OCI-LY7 (cell line): ENCODE data around the gene ESYT2. TPM values are rescaled to one million over a fixed set of nuclear protein-coding genes. Genes with fewer than 3 reads are reported as not detected.

Source experiments
- BruUV-seq: library from RNA; stranded (reverse); fragments of 400-500 nt; replicated peaks from 2 replicates; lab custom pipeline; 2021; lab: Mats Ljungman, UMichigan
- CTCF ChIA-PET: fragments of 300-600 bp; sonication (Branson Sonifier 250); formaldehyde crosslinking; loops from one replicate; lab custom pipeline; 2022; ENCODE audit warnings: antibody characterized with exemption; ENCODE audit not compliant: unreplicated experiment; lab: Charles Lee
- POLR2A ChIA-PET: fragments of 300-600 bp; sonication (Branson Sonifier 250); formaldehyde crosslinking; loops from one replicate; lab custom pipeline; 2022; ENCODE audit warnings: antibody characterized with exemption; lab: Charles Lee
- DNase-seq: peaks from one replicate; pipeline ENCODE4 v3.0.0-alpha.2; 2015; ENCODE audit warnings: low spot score
- H2AFZ ChIP-seq: fragments of 200-600 bp; sonication (generic), shearing (Covaris generic); 2 replicates; pipeline ENCODE4 v1.6.1; 2014; ENCODE audit warnings: mild to moderate bottlenecking, antibody characterized with exemption, low read length, moderate library complexity
- H3K27ac ChIP-seq: fragments of 200-600 bp; sonication (generic); 2 replicates; pipeline ENCODE4 v1.5.1; 2014; ENCODE audit warnings: mixed run types, low read depth, mild to moderate bottlenecking, moderate library complexity, low read length, inconsistent platforms; ENCODE audit not compliant: poor library complexity, severe bottlenecking
- H3K36me3 ChIP-seq: fragments of 200-600 bp; sonication (generic); 2 replicates; pipeline ENCODE4 v1.6.1; 2014; ENCODE audit warnings: mild to moderate bottlenecking, antibody characterized with exemption, low read length, moderate library complexity, mixed read lengths; ENCODE audit not compliant: insufficient read depth
- H3K4me1 ChIP-seq: fragments of 200-600 bp; sonication (generic); 2 replicates; pipeline ENCODE4 v1.5.1; 2014; ENCODE audit warnings: mild to moderate bottlenecking, low read length; ENCODE audit not compliant: insufficient read depth, poor library complexity, severe bottlenecking
- H3K4me2 ChIP-seq: fragments of 200-600 bp; sonication (generic); 2 replicates; pipeline ENCODE4 v1.6.1; 2014; ENCODE audit warnings: mild to moderate bottlenecking, low read length
- H3K4me3 ChIP-seq: fragments of 200-600 bp; sonication (generic); 2 replicates; pipeline ENCODE4 v1.5.1; 2014; ENCODE audit warnings: mild to moderate bottlenecking, low read depth, low read length; ENCODE audit not compliant: poor library complexity, severe bottlenecking
- H3K79me2 ChIP-seq: fragments of 200-600 bp; sonication (generic); 2 replicates; pipeline ENCODE4 v1.6.1; 2016; ENCODE audit warnings: low read depth, mild to moderate bottlenecking, low read length, moderate library complexity, mixed read lengths; ENCODE audit not compliant: insufficient read depth
- H3K9me2 ChIP-seq: fragments of 200-600 bp; sonication (generic); 2 replicates; pipeline ENCODE4 v1.6.1; 2016; ENCODE audit warnings: mild to moderate bottlenecking, low read length, mixed read lengths; ENCODE audit not compliant: insufficient read depth
- H3K9me3 ChIP-seq: fragments of 200-600 bp; sonication (generic); 2 replicates; pipeline ENCODE4 v1.6.1; 2014; ENCODE audit warnings: mild to moderate bottlenecking, mixed run types, low read length, mixed read lengths
- H4K20me1 ChIP-seq: fragments of 200-600 bp; sonication (generic); 2 replicates; pipeline ENCODE4 v1.6.1; 2014; ENCODE audit warnings: mild to moderate bottlenecking, antibody characterized with exemption, low read length, moderate library complexity, mixed read lengths; ENCODE audit not compliant: insufficient read depth
- CTCF ChIP-seq: fragments of 200-600 bp; sonication (generic); conservative IDR thresholded peaks from 2 replicates; pipeline ENCODE4 v1.5.1; 2014; ENCODE audit warnings: mild to moderate bottlenecking, antibody characterized with exemption, low read length, moderate library complexity, mixed read lengths
- EZH2phosphoT487 ChIP-seq: fragments of 200-600 bp; sonication (generic); IDR thresholded peaks from 2 replicates; pipeline ENCODE4 v1.6.1; 2018; ENCODE audit warnings: low read depth, borderline replicate concordance, mild to moderate bottlenecking, mixed run types, antibody characterized with exemption, low read length, moderate library complexity, mixed read lengths
- intact Hi-C: fragments of 100-400 bp; cut with micrococcal nuclease; formaldehyde crosslinking; loops from one replicate; pipeline ENCODE4 v1.10.0; 2022; ENCODE audit not compliant: unreplicated experiment
- total RNA-seq, 2 experiments: library from RNA; depleted of rRNA in 1 of 2; stranded (reverse); fragments of >200 nt in 1 of 2; shearing (Covaris generic) in 1 of 2; gene quantifications; 2 replicates each; pipeline ENCODE4 v1.2.3, GENCODE V29; 2014 to 2022

ESYT2 gene
- total RNA-seq, 2 experiments from 2014 or later: 24.2 to 33.7 TPM

- Histone ChIP-seq H4K20me1 (no peaks in the 10 kb centered on the region), H3K79me2 (peaks cover 4% of the 10 kb centered on the region; the same call in 1 of the 2 replicates), H3K27ac (no peak overlapping the region), H3K9me3 (no peaks in the 10 kb centered on the region), H3K9me2 (no peaks in the 10 kb centered on the region), H3K4me1 (peaks cover 15% of the 10 kb centered on the region), H3K4me2 (no peak overlapping the region), H3K4me3 (no peak overlapping the region), H3K36me3 (no peaks in the 10 kb centered on the region), H2AFZ (no peak overlapping the region)
- TF ChIP-seq CTCF (no peak), EZH2phosphoT487 (no peak)
- ChIA-PET POLR2A (no interaction called here), CTCF (no interaction called here)
- intact Hi-C loops: no loop called here
- no TSS peak for BruUV-seq
- DNase-seq: no peak
Measured at GRCh38 chr7:158861936-158862704, 32.8 kb upstream of the ESYT2 start.

GRCh38 chr7:158861004-158861787, 31.9 kb upstream of the ESYT2 start:
- H3K79me2 ChIP-seq: peaks cover 7% of the 10 kb centered on the region; the same call in 1 of the 2 replicates

More at GRCh38 chr7:158861004-158861787, 31.9 kb upstream of the ESYT2 start:
- H3K36me3 ChIP-seq: no peaks in the 10 kb centered on the region
- DNase-seq: no peak
- H4K20me1 ChIP-seq: no peaks in the 10 kb centered on the region
- CTCF ChIA-PET: interaction anchor here (1.0 kb wide), 1 partner anchor 32 kb away, joined by 3 read pairs; the partner anchor contains the start of gene ESYT2
- no peak overlapping the region for H3K4me2 ChIP-seq
- POLR2A ChIA-PET: interaction anchor here (0.7 to 1.9 kb wide), 3 partner anchors 8 to 41 kb away, joined by 3 to 4 read pairs (median 3); no protein-coding TSS in a partner anchor
- H3K9me2 ChIP-seq: no peaks in the 10 kb centered on the region
- intact Hi-C loops: no loop called here
- peaks cover 16% of the 10 kb centered on the region for H3K4me1 ChIP-seq
- no peaks in the 10 kb centered on the region for H3K9me3 ChIP-seq
- BruUV-seq: no TSS peak
- TF ChIP-seq EZH2phosphoT487: no peak
- no peak for TF ChIP-seq CTCF
- no peak overlapping the region for H3K27ac ChIP-seq
- no peak overlapping the region for H3K4me3 ChIP-seq
- H2AFZ ChIP-seq: no peak overlapping the region
